ENCODE data around the gene COLGALT1. TPM values are rescaled to one million over a fixed set of nuclear protein-coding genes. Genes with fewer than 3 reads are reported as not detected.

COLGALT1 gene
- total RNA-seq, 1 donor = 103 TPM

DNA sequence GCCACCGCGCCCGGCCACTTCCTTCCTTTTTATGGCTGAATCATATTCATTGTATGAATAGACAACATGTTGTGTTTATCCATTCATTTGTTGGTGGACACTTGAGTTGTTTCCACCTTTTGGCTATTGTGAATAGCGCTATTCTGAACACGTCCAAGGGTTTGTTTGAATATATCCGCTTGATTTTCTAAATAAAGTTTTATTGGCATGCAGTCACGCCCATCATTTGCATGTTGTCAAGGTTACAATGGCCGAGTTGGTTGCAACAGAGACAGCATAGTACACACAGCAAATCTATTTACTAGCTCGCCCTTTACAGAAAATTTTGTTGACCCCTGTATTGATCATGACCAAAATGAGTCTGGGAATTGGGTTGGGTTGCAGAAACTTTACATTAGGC is 43.5 kb downstream of the COLGALT1 start:
- TF ChIP-seq, protein P1, sequence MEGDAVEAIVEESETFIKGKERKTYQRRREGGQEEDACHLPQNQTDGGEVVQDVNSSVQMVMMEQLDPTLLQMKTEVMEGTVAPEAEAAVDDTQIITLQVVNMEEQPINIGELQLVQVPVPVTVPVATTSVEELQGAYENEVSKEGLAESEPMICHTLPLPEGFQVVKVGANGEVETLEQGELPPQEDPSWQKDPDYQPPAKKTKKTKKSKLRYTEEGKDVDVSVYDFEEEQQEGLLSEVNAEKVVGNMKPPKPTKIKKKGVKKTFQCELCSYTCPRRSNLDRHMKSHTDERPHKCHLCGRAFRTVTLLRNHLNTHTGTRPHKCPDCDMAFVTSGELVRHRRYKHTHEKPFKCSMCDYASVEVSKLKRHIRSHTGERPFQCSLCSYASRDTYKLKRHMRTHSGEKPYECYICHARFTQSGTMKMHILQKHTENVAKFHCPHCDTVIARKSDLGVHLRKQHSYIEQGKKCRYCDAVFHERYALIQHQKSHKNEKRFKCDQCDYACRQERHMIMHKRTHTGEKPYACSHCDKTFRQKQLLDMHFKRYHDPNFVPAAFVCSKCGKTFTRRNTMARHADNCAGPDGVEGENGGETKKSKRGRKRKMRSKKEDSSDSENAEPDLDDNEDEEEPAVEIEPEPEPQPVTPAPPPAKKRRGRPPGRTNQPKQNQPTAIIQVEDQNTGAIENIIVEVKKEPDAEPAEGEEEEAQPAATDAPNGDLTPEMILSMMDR (IDR thresholded peaks at IDR 0.05; ENCODE audit: insufficient read depth, low read depth, low read length) = no peak
- no peak for DNase-seq (ENCODE audit: low read depth)
- no peak overlapping the region for H3K4me3 ChIP-seq (ENCODE audit: low read depth, low read length)

DNA sequence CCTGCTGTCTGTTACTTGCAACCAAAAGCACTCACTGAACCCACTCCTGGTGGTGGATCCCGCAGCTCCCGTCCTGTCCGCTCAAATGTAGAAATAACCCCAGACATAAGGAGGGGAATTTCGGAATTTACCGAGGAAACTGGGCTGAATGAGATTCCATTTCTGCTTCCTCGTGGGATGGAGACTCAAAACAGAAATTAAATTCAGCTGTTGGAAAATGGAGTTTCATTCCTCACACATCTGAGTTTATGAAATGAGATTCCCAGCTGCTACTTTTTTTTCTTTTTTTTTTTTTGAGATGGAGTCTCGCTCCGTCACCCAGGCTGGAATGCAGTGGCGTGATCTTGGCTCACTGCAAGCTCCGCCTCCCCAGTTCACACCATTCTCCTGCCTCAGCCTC is 44.3 kb downstream of the COLGALT1 start:
- no peak for DNase-seq (ENCODE audit: low read depth)
- TF ChIP-seq, protein P1 (IDR thresholded peaks at IDR 0.05; ENCODE audit: insufficient read depth, low read depth, low read length) = no peak
- no peak overlapping the region for H3K4me3 ChIP-seq (ENCODE audit: low read depth, low read length)

DNA sequence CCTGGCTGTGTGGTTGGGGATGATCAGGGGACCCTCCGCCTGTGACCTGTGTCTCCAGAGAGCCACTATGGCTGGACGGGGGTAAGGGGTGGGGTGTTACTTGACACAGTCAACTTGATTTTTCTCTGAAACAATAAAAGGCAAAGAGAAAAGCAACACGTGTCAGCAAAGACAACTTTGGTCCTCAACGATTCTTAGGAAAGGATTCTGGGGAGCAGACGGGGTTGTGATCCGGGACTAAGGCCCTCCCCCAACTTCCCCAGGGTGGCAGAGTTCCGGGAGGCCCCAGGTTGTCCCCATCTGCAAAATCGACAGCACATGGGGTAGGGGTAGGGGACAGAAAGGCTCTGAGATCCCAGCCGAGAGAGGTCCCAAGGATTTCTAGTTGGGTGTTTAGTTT is 46.2 kb downstream of the COLGALT1 start:
- no peak for DNase-seq (ENCODE audit: low read depth)
- H3K4me3 ChIP-seq (ENCODE audit: low read depth, low read length) = no peak overlapping the region
- TF ChIP-seq, protein P1 (IDR thresholded peaks at IDR 0.05; ENCODE audit: insufficient read depth, low read depth, low read length) = no peak

DNA sequence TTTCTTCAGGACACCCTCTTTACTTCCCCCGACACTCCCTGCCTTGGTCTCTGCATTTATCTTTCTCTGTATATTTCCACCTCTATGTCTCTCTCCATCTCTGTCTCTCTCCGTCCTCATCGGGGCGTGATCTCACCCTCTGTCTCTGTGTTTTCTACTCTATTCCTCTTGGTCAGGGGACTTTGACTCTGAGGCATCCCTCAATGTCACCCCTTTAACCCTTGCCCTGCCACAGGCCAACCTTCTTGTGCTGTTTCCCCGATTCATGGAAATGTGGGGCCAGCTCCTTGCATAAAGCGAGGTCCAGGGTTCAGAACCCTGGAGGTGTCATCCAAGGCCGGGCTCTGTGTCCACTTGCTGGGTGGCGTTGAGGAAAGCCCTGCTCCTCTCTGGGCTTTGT is 46.8 kb downstream of the COLGALT1 start:
- no peak overlapping the region for H3K4me3 ChIP-seq (ENCODE audit: low read depth, low read length)
- DNase-seq (ENCODE audit: low read depth) = no peak
- TF ChIP-seq, protein P1 (IDR thresholded peaks at IDR 0.05; ENCODE audit: insufficient read depth, low read depth, low read length) = no peak

DNA sequence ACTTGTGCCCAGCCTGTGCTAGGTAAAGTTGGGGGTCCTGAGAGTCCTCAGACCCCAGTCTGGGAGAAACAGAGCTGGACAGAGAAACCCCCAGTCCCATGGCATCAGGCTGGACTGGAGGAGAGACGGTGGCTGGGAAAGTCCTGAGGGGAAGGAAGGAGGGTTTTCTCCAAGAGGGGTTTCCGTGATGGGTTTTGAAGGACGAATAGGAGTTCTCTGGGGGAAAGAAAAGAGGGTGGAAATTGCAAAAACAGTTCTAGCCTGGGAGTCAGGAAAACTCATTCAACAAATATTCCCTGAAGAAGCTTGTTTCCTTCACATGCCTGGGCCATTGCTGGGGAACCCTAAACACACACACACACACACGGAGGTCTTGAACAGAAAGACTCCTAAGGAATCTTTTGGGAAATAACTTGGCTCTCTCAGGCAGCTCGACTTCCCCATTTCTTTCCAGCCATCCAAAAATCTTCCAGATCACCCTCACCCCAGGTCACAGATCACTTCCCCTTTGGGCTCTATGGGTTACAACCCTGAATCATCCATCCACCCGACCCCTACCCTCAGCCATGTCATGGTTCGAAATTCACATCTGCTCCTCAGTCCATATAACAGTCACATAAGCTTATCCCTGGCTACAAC is 47.5 kb downstream of the COLGALT1 start:
- no peak for DNase-seq (ENCODE audit: low read depth)
- H3K4me3 ChIP-seq (ENCODE audit: low read depth, low read length) = no peak overlapping the region

DNA sequence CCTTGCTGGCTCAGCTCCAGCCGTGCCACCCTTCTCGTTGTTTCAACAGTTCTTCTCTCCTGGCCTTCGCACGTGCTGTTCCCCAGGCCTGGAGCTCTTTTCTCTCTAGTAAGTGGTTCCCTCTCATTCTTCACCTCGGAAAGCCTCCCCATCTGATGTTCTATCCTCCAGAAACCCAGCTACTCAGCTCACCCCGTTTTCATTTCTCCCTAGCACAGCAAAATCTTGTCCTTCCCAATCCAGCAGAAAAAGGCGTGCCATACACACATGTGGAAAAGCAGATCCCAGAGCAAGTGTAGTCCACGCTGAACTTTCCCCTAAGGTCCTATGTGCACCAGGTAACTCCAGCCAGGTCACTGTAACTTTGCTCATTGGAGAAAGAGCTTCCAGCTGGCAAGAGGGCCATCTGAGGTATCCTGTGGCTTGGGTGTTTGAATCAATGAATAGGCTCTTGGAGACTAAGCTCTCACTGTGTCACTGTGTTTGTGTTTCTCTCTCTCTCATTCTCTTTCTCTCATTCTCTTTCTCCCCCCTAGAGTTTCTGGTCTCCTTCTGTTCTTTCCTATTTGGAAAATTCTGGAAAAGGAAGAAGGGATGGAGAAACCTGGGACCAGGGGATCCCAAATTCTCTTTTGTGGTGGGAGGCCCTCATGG is 49.0 kb downstream of the COLGALT1 start:
- DNase-seq (ENCODE audit: low read depth) = no peak
- H3K4me3 ChIP-seq (ENCODE audit: low read depth, low read length) = no peak overlapping the region
- TF ChIP-seq, protein P1 (IDR thresholded peaks at IDR 0.05; ENCODE audit: insufficient read depth, low read depth, low read length) = no peak

More for the DNA sequence above, 47.5 kb downstream of the COLGALT1 start:
- TF ChIP-seq, protein P1 (IDR thresholded peaks at IDR 0.05; ENCODE audit: insufficient read depth, low read depth, low read length) = no peak
